Heart left ventricle (tissue), 13 donors: ENCODE results near the gene NUCB2.

Source experiments
- CTCF ChIP-seq, 12 donors: fragments of 200-600 bp; sonication (generic) in 4 of 12; IDR thresholded peaks; one replicate each; pipeline versions ENCODE4 v1.5.0 to v1.8.0; 2018 to 2022; ENCODE audit warnings: antibody characterized with exemption in 12 of 12, mild to moderate bottlenecking in 5 of 12
- POLR2A ChIP-seq, 2 donors: fragments of 450-650 bp; IDR thresholded peaks; one replicate each; pipeline ENCODE4 v1.6.1; 2017; ENCODE audit warnings: antibody characterized with exemption in 2 of 2, mild to moderate bottlenecking in 2 of 2, moderate library complexity in 2 of 2
- donor health status: ischemic (EF 13 %, LVEDD 7.1; RV severe dilation, severe dysfunction).
- donor health status: DM: no; HTN: yes; CAD: no.
- donor health status: DM: no; HTN: no; CAD: no.
- donor health status: ischemic (EF 25% LVEDD 6.9; RV normal size, moderate dysfunction).
- donor health status: ischemic (EF 25% LVEDD 5.7; RV mildly dilated, moderate dysfunction).
- donor health status: ischemic (EF 35%, LVEDD 5.7; RV mildly dilated, moderate dysfunction).
- donor health status: nonischemic (EF 11% LVEDD 7.7; RV severe dilation, severe dysfunction).
- donor health status: DM: yes; HTN: yes; CAD: no.
- donor health status: PGD.
- donor health status: ischemic (EF 29% LVEDD 5.4; RV normal size, mild dysfunction).
- donor health status: nonischemic (EF 23%, LVEDD 6.1; RV moderate dilation, normal function).

GRCh38 chr11:17378655-17379054, 102.1 kb downstream of the NUCB2 start:
- TF ChIP-seq CTCF (IDR thresholded peaks at IDR 0.05) (no peak), POLR2A (IDR thresholded peaks at IDR 0.05) (no peak)
